ENCODE data around the gene DPT.

GRCh38 chr1:168736520-168736919, 7.5 kb upstream of the DPT start:
- TF ChIP-seq CTCF (IDR thresholded peaks at IDR 0.05) = no peak
- no peak for TF ChIP-seq NFE2L1 (CRISPR knock-in tag; IDR thresholded peaks at IDR 0.05)
- no peak for TF ChIP-seq ELF4 (CRISPR knock-in tag; IDR thresholded peaks at IDR 0.05; ENCODE audit: low read depth)

Measured in WTC11 (cell line).